Measurements from ENCODE around the gene RNF157.
"Not testable (repeated sequence)": the region's sequence is repeated elsewhere in the genome, so short reads cannot be mapped to it uniquely, and the experiment has no call there.

The RNF157 gene

DNA sequence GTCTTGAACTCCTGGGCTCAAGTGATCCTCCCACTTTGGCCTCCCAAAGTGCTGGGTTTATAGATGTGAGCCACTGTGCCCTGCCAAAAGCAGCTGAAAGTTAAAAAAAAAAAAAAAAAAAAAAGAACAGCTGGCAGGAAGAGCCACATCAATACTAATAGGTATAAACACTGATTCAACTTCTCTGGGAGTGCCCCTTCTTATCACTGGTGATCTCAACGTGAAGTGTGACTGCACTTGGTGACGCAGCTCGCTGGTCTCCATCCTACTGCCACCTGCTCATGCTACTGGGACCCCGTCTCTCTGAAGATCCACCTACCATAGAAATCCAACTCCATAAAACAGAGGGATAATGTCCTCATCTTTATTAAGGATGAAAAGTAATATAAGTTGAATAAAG lies 40.8 kb downstream of the RNF157 start:
- no peaks in the 10 kb centered on the region for H3K9me3 Mint-ChIP-seq
- no peak overlapping the region for H3K4me3 Mint-ChIP-seq
- peaks cover 11% of the 10 kb centered on the region for H3K4me1 Mint-ChIP-seq
- H3K36me3 Mint-ChIP-seq: no peaks in the 10 kb centered on the region
- ATAC-seq: no peak
- H3K27me3 Mint-ChIP-seq: no peaks in the 10 kb centered on the region
- peak overlapping the region; percentile 21 for H3K27ac Mint-ChIP-seq

DNA sequence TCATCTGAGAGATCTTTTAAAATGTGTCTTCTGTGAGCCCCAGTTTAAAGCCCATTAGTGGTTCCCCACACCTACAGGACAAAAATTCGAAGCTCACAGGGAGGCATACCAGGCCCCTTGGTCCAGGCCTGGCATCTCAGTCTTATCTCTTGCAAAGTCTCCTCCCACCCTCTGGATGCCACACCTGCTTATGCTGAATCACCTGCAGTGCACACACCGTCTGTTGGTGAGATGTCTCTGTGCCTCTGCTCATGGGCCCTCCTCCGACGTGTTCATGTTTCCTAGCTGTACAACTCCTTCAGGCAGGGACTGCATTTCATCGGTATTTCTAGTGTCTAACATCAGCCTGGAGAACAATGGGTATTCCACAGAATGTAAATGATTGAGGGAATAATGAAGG lies 41.6 kb downstream of the RNF157 start:
- ATAC-seq: no peak
- no peaks in the 10 kb centered on the region for H3K9me3 Mint-ChIP-seq
- H3K4me1 Mint-ChIP-seq: peaks cover 11% of the 10 kb centered on the region
- no peaks in the 10 kb centered on the region for H3K36me3 Mint-ChIP-seq
- no peaks in the 10 kb centered on the region for H3K27me3 Mint-ChIP-seq
- no peak overlapping the region for H3K4me3 Mint-ChIP-seq
- H3K27ac Mint-ChIP-seq: peak overlapping the region; percentile 21

DNA sequence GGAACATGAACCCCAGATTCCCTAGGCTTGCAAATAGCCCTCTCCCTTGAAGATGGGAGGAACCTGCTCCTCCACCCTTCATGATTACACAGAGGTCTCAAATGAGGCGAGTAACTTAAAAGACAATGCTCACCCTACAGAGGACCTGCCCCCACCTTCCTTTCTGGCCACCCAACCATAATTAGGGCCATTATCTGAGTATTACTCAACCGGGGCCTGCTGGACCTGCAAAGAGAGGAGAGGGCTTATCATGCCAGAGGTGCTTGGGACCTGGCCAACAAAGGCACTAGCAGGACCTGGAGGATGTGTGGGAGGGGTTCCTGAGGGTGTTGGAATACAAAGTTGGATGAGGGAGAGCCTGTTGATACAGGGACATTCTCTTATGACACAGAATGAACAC lies 42.4 kb downstream of the RNF157 start:
- H3K4me3 Mint-ChIP-seq: no peak overlapping the region
- H3K27me3 Mint-ChIP-seq: no peaks in the 10 kb centered on the region
- no peaks in the 10 kb centered on the region for H3K36me3 Mint-ChIP-seq
- H3K4me1 Mint-ChIP-seq: peaks cover 13% of the 10 kb centered on the region
- ATAC-seq: no peak
- no peaks in the 10 kb centered on the region for H3K9me3 Mint-ChIP-seq
- H3K27ac Mint-ChIP-seq: peak overlapping the region; percentile 21

- no peak for ATAC-seq
- no peak overlapping the region for H3K27ac Mint-ChIP-seq
Observed at GRCh38 chr17:76196675-76197074, 43.6 kb downstream of the RNF157 start.

GRCh38 chr17:76195281-76196096 lies 44.8 kb downstream of the RNF157 start:
- Mint-ChIP-seq H3K9me3 (no peaks in the 10 kb centered on the region), H3K27me3 (no peaks in the 10 kb centered on the region), H3K36me3 (no peaks in the 10 kb centered on the region), H3K4me1 (peaks cover 33% of the 10 kb centered on the region), H3K4me3 (no peak overlapping the region), H3K27ac (peak overlapping the region; percentile 29)
- ATAC-seq: no peak

More at GRCh38 chr17:76196675-76197074, 43.6 kb downstream of the RNF157 start:
- Mint-ChIP-seq H3K4me3 (no peak overlapping the region), H3K36me3 (no peaks in the 10 kb centered on the region), H3K9me3 (no peaks in the 10 kb centered on the region), H3K27me3 (no peaks in the 10 kb centered on the region), H3K4me1 (peaks cover 25% of the 10 kb centered on the region)

- ATAC-seq: no peak
- Mint-ChIP-seq H3K9me3 (no peaks in the 10 kb centered on the region), H3K4me3 (no peak overlapping the region), H3K27me3 (no peaks in the 10 kb centered on the region), H3K4me1 (peaks cover 26% of the 10 kb centered on the region), H3K36me3 (no peaks in the 10 kb centered on the region), H3K27ac (no peak overlapping the region)
Observed at GRCh38 chr17:76193591-76193990, 46.7 kb downstream of the RNF157 start.

DNA sequence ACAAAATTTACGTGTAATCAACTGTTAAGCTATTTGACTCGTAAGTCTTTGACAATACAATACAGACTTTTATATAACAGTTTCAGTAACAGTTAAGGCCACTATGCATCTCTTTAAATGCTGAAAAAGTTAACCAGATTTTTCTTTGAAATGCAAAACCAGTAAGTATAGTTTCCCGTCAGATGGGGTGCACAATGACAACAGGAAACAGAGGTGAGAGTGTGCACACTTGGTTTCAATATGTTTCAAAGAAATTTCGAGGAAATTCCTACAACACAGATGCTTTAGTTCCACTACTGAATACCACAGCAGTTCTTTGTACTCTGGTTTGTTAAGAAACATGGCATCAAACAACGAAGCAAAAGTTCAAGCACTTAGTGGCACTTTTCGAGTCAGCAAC lies 48.4 kb downstream of the RNF157 start:
- Mint-ChIP-seq H3K27me3 (no peaks in the 10 kb centered on the region), H3K36me3 (no peaks in the 10 kb centered on the region), H3K9me3 (no peaks in the 10 kb centered on the region), H3K27ac (peak overlapping the region; percentile 70), H3K4me3 (no peak overlapping the region), H3K4me1 (peaks cover 41% of the 10 kb centered on the region)
- ATAC-seq: peak; percentile 91

GRCh38 chr17:76189741-76190140 lies 50.6 kb downstream of the RNF157 start:
- ATAC-seq: no peak
- Mint-ChIP-seq H3K27ac (peak overlapping the region; percentile 30), H3K4me1 (peaks cover 57% of the 10 kb centered on the region), H3K4me3 (no peak overlapping the region), H3K27me3 (no peaks in the 10 kb centered on the region), H3K9me3 (no peaks in the 10 kb centered on the region), H3K36me3 (no peaks in the 10 kb centered on the region)

GRCh38 chr17:76189247-76189646 lies 51.0 kb downstream of the RNF157 start:
- Mint-ChIP-seq H3K4me3 (no peak overlapping the region), H3K4me1 (peaks cover 62% of the 10 kb centered on the region), H3K27me3 (no peaks in the 10 kb centered on the region), H3K36me3 (no peaks in the 10 kb centered on the region), H3K9me3 (no peaks in the 10 kb centered on the region), H3K27ac (peak overlapping the region; percentile 30)
- no peak for ATAC-seq

DNA sequence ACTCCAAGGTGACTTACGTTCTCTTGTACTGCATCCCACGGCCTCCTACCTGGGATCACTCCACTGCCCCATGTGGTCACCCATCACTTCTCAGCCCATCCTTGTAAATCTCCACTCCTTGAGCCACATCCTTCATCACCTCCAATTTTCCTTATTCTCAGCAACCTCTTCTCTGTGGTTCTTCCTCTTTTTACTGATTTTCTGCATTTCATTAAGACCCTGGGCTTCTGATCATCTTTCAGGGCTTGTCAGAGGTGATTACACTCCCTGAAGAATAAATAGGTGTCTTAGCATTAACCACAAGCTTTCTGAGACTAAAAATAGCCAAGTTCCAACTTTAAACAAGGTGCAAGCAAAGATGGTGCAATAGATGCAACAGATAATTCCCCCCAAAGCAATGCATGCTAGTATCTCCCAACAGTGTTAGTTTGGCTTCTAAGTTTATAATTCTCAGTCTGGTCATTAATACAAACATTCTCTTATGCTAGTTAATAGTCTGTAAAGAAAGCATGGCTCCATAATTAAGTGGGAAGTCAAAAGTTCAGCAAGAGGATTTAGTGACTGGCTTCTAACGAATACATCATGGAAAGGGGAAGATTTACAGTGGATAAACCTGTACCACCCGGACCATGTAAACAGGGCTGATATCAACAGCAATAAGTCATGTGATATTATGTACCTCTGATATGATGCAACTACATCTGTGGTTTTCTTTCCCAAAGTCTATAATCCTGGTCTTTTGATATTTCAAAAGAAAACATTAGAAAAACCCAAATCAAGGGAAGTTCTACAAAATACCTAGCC lies 51.9 kb downstream of the RNF157 start:
- H3K9me3 Mint-ChIP-seq: no peaks in the 10 kb centered on the region
- ATAC-seq: no peak
- H3K4me1 Mint-ChIP-seq: peaks cover 62% of the 10 kb centered on the region
- H3K36me3 Mint-ChIP-seq: no peaks in the 10 kb centered on the region
- no peaks in the 10 kb centered on the region for H3K27me3 Mint-ChIP-seq
- H3K27ac Mint-ChIP-seq: peak overlapping the region; percentile 0
- no peak overlapping the region for H3K4me3 Mint-ChIP-seq

DNA sequence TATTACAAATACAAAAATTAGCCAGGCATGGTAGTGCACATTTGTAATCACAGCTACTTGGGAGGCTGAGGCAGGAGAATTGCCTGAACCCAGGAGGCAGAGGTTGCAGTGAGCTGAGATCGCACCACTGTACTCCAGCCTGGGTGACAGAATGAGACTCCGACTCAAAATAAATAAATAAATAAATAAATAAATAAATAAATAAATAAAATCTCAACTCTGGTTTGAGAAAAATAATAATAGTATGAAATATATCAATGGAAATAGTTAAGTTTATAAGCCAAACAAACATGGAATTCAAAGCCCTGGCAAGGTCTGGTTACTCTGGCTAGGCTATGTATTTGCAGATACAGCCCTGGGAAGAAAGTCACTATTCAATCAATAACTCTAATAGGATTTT lies 53.5 kb downstream of the RNF157 start:
- not testable (repeated sequence) for ATAC-seq, H3K9me3 Mint-ChIP-seq, H3K27ac Mint-ChIP-seq, H3K4me3 Mint-ChIP-seq, H3K36me3 Mint-ChIP-seq, H3K27me3 Mint-ChIP-seq
- H3K4me1 Mint-ChIP-seq: peaks cover 49% of the 10 kb centered on the region

DNA sequence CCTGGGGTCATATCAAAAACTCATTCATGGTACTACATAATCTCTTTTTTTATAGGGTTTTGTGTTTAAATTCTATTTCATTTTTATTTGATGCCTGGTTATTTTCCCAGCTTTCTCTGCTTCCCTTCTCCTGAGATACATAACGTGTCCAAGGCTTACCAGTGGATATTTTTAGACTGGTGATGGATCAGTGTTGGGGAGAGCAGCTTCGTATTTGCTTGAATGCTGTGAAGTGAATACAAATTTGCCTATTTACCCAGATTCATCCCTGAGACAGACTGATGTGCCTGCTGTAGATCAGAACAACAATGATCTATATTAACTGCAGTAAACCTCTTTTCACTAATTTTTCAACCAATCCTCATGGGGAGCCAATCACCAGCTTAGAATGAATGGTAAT lies 56.0 kb downstream of the RNF157 start:
- Mint-ChIP-seq H3K9me3 (no peaks in the 10 kb centered on the region), H3K27me3 (no peaks in the 10 kb centered on the region), H3K27ac (peak overlapping the region; percentile 89), H3K4me1 (peaks cover 49% of the 10 kb centered on the region), H3K4me3 (no peak overlapping the region), H3K36me3 (no peaks in the 10 kb centered on the region)
- ATAC-seq: no peak

DNA sequence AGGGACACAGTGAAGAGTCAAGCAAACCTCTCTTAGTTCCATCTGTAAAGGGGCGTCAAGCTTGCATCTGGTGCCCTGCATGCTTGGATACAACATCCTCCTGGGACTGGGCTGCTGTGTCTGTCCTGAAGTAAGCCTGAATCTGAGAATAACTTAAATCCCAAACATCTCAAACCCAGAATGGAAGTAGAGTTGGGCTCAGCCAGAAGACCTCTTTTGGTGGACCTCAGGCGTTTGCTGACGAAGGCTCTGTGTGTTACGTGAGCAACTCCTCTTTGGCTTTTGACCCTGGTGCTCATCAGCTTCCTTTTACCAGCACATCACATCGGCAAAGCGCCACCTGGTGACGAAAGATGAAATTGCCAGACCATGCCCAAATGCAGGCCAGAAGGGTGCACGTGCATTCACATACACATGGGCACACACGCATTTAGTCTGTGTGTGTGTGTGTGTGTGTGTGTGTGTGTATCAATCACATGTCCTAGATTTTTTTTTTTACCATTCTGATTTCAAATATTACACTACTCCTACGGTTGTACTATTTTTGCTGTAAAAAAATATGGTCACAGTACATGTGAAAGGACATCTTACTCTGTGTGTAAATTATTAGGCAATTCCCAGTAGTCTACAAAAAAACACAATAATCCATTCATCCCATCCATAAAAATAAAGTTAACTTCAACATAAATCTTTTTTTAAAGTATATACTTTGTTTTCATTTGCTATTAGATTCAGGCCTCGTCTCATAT lies 58.1 kb downstream of the RNF157 start:
- Mint-ChIP-seq H3K4me3 (no peak overlapping the region), H3K9me3 (no peaks in the 10 kb centered on the region), H3K27ac (no peak overlapping the region), H3K36me3 (no peaks in the 10 kb centered on the region), H3K27me3 (no peaks in the 10 kb centered on the region), H3K4me1 (peaks cover 36% of the 10 kb centered on the region)
- peak; percentile 92 for ATAC-seq

GRCh38 chr17:76179496-76180467 lies 60.5 kb downstream of the RNF157 start:
- Mint-ChIP-seq H3K27me3 (no peaks in the 10 kb centered on the region), H3K4me1 (peaks cover 18% of the 10 kb centered on the region), H3K27ac (no peak overlapping the region), H3K9me3 (no peaks in the 10 kb centered on the region), H3K36me3 (no peaks in the 10 kb centered on the region), H3K4me3 (no peak overlapping the region)
- ATAC-seq: no peak
